Breast epithelium (tissue), 3 donors: ENCODE measurements around the gene SOCS7.

ENCODE experiments used
- CTCF ChIP-seq, 3 donors: fragments of 450-650 bp; IDR thresholded peaks; one replicate each; pipeline ENCODE4 v1.5.1; 2016 to 2017; ENCODE audit warnings: antibody characterized with exemption in 3 of 3, mild to moderate bottlenecking in 3 of 3, moderate library complexity in 3 of 3
- POLR2A ChIP-seq: fragments of 450-650 bp; IDR thresholded peaks from one replicate; pipeline ENCODE4 v1.6.1; 2016; ENCODE audit warnings: antibody characterized with exemption, mild to moderate bottlenecking, moderate library complexity

GRCh38 chr17:38317081-38317480 lies 34.6 kb upstream of the SOCS7 start:
- TF ChIP-seq POLR2A (no peak), CTCF (IDR thresholded peaks at IDR 0.05) (no peak)
